Tibial nerve (tissue), 4 donors: ENCODE measurements around the gene SPATA46. TPM values are rescaled to one million over a fixed set of nuclear protein-coding genes. Genes with fewer than 3 reads are reported as not detected.

ENCODE experiments used
- DNase-seq, 2 donors: peaks; one replicate each; pipeline ENCODE4 v3.0.0-alpha.2; 2019; ENCODE audit warnings: low spot score in 2 of 2
- H3K27ac ChIP-seq, 4 donors: fragments of 200-600 bp; sonication (generic) in 3 of 4; one replicate each; pipeline ENCODE4 v1.5.1; 2017 to 2019; ENCODE audit warnings: mild to moderate bottlenecking in 1 of 4
- H3K27me3 ChIP-seq, 2 donors: fragments of 200-600 bp; sonication (generic) in 1 of 2; one replicate each; pipeline versions ENCODE4 v1.5.1 to v1.6.0; 2017 to 2019
- H3K36me3 ChIP-seq, 3 donors: fragments of 200-600 bp; sonication (generic); one replicate each; pipeline ENCODE4 v1.5.1; 2018 to 2019
- H3K4me1 ChIP-seq, 4 donors: fragments of 200-600 bp; sonication (generic) in 3 of 4; one replicate each; pipeline ENCODE4 v1.5.1; 2017 to 2019
- H3K4me3 ChIP-seq, 4 donors: fragments of 200-600 bp; sonication (generic) in 3 of 4; one replicate each; pipeline ENCODE4 v1.5.1; 2017 to 2019; ENCODE audit warnings: mild to moderate bottlenecking in 1 of 4, moderate library complexity in 1 of 4
- H3K9me3 ChIP-seq, 4 donors: fragments of 200-600 bp; sonication (generic) in 3 of 4; one replicate each; pipeline ENCODE4 v1.5.1; 2017 to 2019
- CTCF ChIP-seq, 5 experiments: fragments of 200-600 bp in 3 of 5; fragments of 450-650 bp in 2 of 5; sonication (generic) in 3 of 5; IDR thresholded peaks; one replicate each; pipeline ENCODE4 v1.5.1; 2016 to 2019; ENCODE audit warnings: antibody characterized with exemption in 5 of 5, mild to moderate bottlenecking in 3 of 5, moderate library complexity in 2 of 5
- EP300 ChIP-seq, 2 donors: sonication (generic); formaldehyde crosslinking; IDR thresholded peaks; one replicate each; pipeline ENCODE4 v1.6.1; 2017; ENCODE audit warnings: antibody characterized with exemption in 2 of 2, mild to moderate bottlenecking in 1 of 2
- POLR2A ChIP-seq, 2 donors: fragments of 450-650 bp; IDR thresholded peaks; one replicate each; pipeline ENCODE4 v1.6.1; 2017; ENCODE audit warnings: antibody characterized with exemption in 2 of 2, mild to moderate bottlenecking in 2 of 2, moderate library complexity in 2 of 2
- WGBS, 2 donors: methylation state at CpG; one replicate each; pipeline ENCODE4 v1.1.5; 2018; 5-methylcytosine and 5-hydroxymethylcytosine counted together
- total RNA-seq, 4 donors: library from RNA; depleted of rRNA; stranded (reverse); fragments of >200 nt; gene quantifications; one replicate each; pipeline ENCODE4 v1.1.0, GENCODE V29; 2016

Gene SPATA46
- total RNA-seq, 4 donors from 2014 or later: not detected

- Histone ChIP-seq H3K27ac (no peak overlapping the region), H3K9me3 (no peaks in the 10 kb centered on the region), H3K27me3 (no peaks in the 10 kb centered on the region), H3K4me1 (no peaks in the 10 kb centered on the region), H3K4me3 (no peak overlapping the region), H3K36me3 (peaks cover 0 to 14% (median 0%) of the 10 kb centered on the region in 3 donors)
- no peak for DNase-seq
- 88 to 95% methylated on average over 1 of the region's 1 CpG for WGBS, 2 donors
- TF ChIP-seq POLR2A (IDR thresholded peaks at IDR 0.05) (no peak), CTCF (IDR thresholded peaks at IDR 0.05) (no peak), EP300 (IDR thresholded peaks at IDR 0.05) (no peak)
Measured at GRCh38 chr1:162364498-162364897, 12.2 kb downstream of the SPATA46 start.

- H3K27ac ChIP-seq: no peak overlapping the region
- peaks cover 0 to 14% (median 0%) of the 10 kb centered on the region in 3 donors for H3K36me3 ChIP-seq
- H3K4me3 ChIP-seq: no peak overlapping the region
- TF ChIP-seq EP300 (IDR thresholded peaks at IDR 0.05) (no peak), POLR2A (IDR thresholded peaks at IDR 0.05) (no peak), CTCF (IDR thresholded peaks at IDR 0.05) (no peak)
- no peaks in the 10 kb centered on the region for H3K4me1 ChIP-seq
- H3K27me3 ChIP-seq: no peaks in the 10 kb centered on the region
- WGBS, 2 donors: 71 to 74% methylated on average over 3 of the region's 3 CpGs
- no peak for DNase-seq
- H3K9me3 ChIP-seq: no peaks in the 10 kb centered on the region
Measured at GRCh38 chr1:162363823-162364222, 12.8 kb downstream of the SPATA46 start.

GRCh38 chr1:162361349-162361748, 15.3 kb downstream of the SPATA46 start:
- WGBS, 2 donors: 84% methylated on average over 5 of the region's 5 CpGs
- Histone ChIP-seq H3K4me3 (no peak overlapping the region), H3K27ac (no peak overlapping the region), H3K4me1 (no peaks in the 10 kb centered on the region), H3K27me3 (no peaks in the 10 kb centered on the region), H3K36me3 (peaks cover 0 to 9% (median 0%) of the 10 kb centered on the region in 3 donors), H3K9me3 (no peaks in the 10 kb centered on the region)
- TF ChIP-seq CTCF (IDR thresholded peaks at IDR 0.05) (no peak), POLR2A (IDR thresholded peaks at IDR 0.05) (no peak), EP300 (IDR thresholded peaks at IDR 0.05) (no peak)
- DNase-seq: no peak

GRCh38 chr1:162360874-162361260, 15.8 kb downstream of the SPATA46 start:
- TF ChIP-seq CTCF (IDR thresholded peaks at IDR 0.05) (no peak), POLR2A (IDR thresholded peaks at IDR 0.05) (no peak), EP300 (IDR thresholded peaks at IDR 0.05) (no peak)
- 91 to 93% methylated on average over 4 of the region's 4 CpGs for WGBS, 2 donors
- no peak overlapping the region for H3K4me3 ChIP-seq

GRCh38 chr1:162360237-162360873, 16.3 kb downstream of the SPATA46 start:
- no peak for DNase-seq
- Histone ChIP-seq H3K27ac (no peak overlapping the region), H3K27me3 (no peaks in the 10 kb centered on the region), H3K36me3 (peaks cover 0 to 15% (median 0%) of the 10 kb centered on the region in 3 donors), H3K9me3 (no peaks in the 10 kb centered on the region), H3K4me3 (no peak overlapping the region), H3K4me1 (no peaks in the 10 kb centered on the region)
- WGBS, 2 donors: 87 to 95% methylated on average over 10 of the region's 10 CpGs
- TF ChIP-seq EP300 (IDR thresholded peaks at IDR 0.05) (no peak), CTCF (IDR thresholded peaks at IDR 0.05) (no peak), POLR2A (IDR thresholded peaks at IDR 0.05) (no peak)

More at GRCh38 chr1:162360874-162361260, 15.8 kb downstream of the SPATA46 start:
- no peak overlapping the region for H3K27ac ChIP-seq
- no peaks in the 10 kb centered on the region for H3K9me3 ChIP-seq
- H3K4me1 ChIP-seq: no peaks in the 10 kb centered on the region
- H3K27me3 ChIP-seq: no peaks in the 10 kb centered on the region
- H3K36me3 ChIP-seq: peaks cover 0 to 11% (median 0%) of the 10 kb centered on the region in 3 donors
- no peak for DNase-seq
